Measurements from ENCODE around the gene TRPV6.

DNA sequence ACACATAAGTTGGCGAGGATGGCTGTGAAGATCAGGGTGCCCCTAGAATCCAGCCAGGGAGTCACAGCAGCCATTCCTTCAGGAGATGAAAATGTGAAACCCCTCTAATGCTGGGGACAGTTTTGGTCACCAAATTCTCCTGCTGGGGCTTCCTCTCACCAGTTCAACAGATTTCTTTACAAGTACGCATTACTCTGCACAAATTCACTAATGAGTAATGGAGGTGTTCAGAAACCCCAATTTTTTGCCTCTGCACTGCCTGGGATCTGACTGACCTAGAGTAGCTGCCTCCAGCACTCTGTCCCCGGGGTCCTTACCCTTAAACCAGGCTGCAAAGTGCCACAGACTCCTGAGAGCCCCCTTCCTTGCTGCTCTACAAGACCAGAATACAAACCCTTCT is 31.9 kb upstream of the TRPV6 start:
- TF ChIP-seq, protein P1, sequence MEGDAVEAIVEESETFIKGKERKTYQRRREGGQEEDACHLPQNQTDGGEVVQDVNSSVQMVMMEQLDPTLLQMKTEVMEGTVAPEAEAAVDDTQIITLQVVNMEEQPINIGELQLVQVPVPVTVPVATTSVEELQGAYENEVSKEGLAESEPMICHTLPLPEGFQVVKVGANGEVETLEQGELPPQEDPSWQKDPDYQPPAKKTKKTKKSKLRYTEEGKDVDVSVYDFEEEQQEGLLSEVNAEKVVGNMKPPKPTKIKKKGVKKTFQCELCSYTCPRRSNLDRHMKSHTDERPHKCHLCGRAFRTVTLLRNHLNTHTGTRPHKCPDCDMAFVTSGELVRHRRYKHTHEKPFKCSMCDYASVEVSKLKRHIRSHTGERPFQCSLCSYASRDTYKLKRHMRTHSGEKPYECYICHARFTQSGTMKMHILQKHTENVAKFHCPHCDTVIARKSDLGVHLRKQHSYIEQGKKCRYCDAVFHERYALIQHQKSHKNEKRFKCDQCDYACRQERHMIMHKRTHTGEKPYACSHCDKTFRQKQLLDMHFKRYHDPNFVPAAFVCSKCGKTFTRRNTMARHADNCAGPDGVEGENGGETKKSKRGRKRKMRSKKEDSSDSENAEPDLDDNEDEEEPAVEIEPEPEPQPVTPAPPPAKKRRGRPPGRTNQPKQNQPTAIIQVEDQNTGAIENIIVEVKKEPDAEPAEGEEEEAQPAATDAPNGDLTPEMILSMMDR (IDR thresholded peaks at IDR 0.05), result no peak
- no peak for TF ChIP-seq POLR2A (IDR thresholded peaks at IDR 0.05)
